Stimulated activated CD8-positive, alpha-beta memory T cell treated with anti-CD3 and anti-CD28 coated beads, Interleukin-12 subunit alpha, Interleukin-12 subunit beta, amount 100 ng/mL, for 4 hours (primary cell): ENCODE results near the gene JMJD8.
"Not testable (repeated sequence)": the region's sequence is repeated elsewhere in the genome, so short reads cannot be mapped to it uniquely, and the experiment has no call there.

Experiments
- DNase-seq: peaks from one replicate; pipeline ENCODE4 v3.0.0-alpha.2; 2020; ENCODE audit warnings: low read depth

JMJD8 gene

GRCh38 chr16:708959-709358, 24.8 kb upstream of the JMJD8 start:
- no peak for DNase-seq

- no peak for DNase-seq
These were observed 23.9 kb upstream of the JMJD8 start for GRCh38 chr16:708019-708418.

GRCh38 chr16:707062-707538, 23.0 kb upstream of the JMJD8 start:
- no peak for DNase-seq

DNA sequence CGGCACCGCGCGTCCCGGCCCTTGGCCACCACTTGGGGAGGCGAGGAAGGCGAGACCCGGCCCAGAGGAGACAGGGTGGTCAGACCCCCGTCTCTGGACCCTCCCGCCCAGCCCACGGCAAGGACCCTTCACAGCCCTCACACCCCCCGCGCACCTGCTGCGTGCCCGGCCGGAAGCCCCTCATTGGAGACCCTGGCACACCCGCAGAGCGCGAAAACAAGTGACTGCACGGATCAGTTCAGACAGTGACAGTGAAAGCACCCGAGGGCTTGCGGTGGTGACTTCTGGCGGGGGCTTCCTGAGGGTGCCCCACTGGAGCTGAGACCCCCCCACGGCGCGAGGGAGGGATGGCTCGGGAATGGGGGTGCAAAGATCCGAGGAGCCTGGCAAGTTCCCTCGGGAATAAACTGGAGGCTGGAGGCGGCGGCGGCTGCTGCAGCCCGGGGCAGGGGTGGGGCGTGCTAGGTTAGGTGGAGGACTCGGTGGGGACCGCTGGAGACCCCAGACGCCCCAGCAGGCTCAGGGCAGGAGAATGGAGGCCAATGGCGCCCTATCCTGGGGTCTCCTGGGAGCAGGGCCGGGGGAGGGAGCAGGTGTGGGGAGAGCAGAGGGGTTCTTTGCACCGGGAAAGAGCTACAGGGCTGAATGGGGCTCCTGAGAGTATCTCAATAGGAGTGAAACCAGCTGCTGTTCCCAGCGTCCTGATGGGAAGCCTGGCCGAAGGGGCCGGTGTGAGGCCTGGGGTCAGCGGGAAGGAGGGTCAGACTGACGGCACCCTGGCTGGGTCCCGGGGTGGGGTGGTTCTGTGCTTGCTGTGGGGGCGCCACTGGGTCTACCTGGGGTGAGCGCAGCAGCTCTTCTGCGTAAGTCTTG, 22.3 kb upstream of the JMJD8 start:
- DNase-seq = no peak

- DNase-seq = no peak
These were observed 21.5 kb upstream of the JMJD8 start, which contains the start of gene FBXL16 for GRCh38 chr16:705431-706188. FBXL16 (minus strand) TSS chr16:705801; CDS start chr16:697405, 8,396 bp downstream.

DNA sequence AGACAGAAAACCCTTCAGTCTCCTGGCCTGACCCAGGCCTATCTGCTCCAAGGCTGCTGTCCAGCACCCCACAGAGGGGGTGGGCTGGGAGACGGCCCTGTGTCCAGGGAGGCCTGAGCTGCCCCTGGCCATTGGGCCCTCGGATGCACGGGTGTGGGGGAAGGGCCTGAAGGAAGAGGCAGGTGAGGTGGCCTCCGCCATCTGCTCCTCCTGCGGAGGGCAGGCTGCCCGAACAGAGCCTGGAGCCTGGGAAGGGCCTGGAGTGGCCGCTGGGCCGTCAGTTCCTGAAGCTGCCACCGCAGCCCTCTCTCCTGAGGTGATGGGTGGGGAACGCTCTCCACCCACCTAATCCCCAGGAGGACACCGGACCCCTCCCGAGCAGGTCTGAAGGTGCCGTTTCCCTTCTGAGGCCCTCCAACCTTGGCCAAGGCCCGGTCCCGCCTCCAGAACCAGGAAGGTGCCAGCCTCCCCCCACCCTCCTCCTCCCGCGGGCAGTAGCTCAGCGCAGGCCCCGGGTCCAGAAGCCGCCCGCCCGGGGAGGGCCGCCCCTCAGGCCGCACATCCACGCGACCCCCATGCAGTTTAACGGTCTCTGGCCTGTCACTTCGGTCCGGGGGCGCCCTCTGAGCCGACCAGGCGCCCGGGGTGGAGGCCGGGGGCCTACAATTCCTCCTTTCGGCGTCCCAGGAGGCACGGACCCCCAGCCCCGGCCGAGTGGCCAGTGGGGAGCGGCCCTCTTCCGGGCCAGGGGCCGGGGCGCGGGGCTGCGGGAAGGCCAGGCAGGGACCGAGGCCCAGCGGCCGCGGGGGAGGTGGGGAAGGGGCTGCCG, 20.6 kb upstream of the JMJD8 start:
- no peak for DNase-seq

GRCh38 chr16:704047-704446, 19.9 kb upstream of the JMJD8 start:
- no peak for DNase-seq

DNA sequence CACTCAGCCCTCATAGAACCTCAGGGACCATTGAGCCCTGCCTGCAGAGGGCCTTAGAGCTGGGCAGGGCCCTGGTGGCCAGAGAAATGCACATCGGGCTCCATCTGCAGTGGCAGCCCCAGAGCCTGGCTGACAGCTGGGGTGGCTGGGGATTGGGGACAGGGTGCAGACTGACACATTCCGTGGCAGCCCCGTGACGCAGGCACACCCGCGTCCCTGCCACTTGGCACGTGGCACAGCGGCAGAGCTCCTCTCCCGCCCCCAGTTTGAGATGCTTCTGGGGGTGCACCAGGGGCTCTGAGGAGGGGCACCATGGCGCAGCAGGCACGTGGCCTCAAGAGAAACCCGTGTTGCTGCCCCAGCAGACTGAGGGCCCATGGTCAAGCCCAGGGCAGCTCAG, 19.3 kb upstream of the JMJD8 start:
- DNase-seq = no peak

- no peak for DNase-seq
These were observed 18.2 kb upstream of the JMJD8 start for GRCh38 chr16:702341-702740.

DNA sequence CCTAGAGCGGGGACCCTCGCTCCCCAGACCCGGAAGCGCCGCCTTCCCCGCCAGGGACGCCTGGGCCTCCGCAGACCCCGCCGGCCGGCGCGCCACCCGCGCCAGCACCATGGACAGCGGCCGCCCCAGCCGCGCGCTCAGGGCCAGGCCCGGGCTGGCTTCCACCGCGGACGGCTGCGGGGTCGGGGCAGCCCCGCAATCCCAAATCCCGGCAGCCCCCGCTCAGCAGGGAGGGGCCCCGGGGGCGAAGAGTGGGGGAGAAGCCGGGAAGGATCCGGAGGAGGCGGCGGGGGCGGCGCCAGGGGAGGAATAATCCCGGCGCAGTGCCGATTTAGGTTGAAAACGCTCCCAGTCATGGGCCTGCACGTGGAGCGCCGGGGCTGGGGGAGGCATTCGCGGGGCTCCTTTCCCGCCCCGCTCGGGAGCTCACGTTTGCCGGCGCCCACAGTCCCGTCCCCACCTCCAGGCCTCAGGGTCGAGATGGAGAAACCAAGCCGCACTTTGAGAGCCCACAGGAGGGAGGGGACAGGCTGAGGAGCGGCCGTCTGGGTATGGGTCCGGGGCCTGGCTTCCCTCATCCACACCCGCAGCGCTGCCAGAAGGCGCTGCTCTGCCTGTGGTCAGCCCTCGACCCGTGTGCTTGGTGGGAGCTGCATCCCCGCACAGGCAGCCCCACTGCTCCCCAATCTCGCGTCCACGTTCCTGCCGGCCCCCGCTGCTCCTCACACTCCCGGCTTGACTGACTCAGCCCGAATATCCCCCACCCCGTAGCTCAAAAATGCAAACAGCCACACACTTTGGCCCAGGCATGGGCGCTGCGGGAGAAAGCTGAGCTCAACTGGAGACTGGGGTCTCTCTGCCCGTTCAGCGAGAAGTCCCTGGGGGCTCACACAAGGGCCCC, 16.8 kb upstream of the JMJD8 start:
- no peak for DNase-seq

GRCh38 chr16:698911-699671, 15.0 kb upstream of the JMJD8 start:
- DNase-seq = no peak

- peak; percentile 51 for DNase-seq
These were observed 11.4 kb upstream of the JMJD8 start for GRCh38 chr16:695355-696089.

GRCh38 chr16:694863-695354, 10.8 kb upstream of the JMJD8 start:
- no peak for DNase-seq

DNA sequence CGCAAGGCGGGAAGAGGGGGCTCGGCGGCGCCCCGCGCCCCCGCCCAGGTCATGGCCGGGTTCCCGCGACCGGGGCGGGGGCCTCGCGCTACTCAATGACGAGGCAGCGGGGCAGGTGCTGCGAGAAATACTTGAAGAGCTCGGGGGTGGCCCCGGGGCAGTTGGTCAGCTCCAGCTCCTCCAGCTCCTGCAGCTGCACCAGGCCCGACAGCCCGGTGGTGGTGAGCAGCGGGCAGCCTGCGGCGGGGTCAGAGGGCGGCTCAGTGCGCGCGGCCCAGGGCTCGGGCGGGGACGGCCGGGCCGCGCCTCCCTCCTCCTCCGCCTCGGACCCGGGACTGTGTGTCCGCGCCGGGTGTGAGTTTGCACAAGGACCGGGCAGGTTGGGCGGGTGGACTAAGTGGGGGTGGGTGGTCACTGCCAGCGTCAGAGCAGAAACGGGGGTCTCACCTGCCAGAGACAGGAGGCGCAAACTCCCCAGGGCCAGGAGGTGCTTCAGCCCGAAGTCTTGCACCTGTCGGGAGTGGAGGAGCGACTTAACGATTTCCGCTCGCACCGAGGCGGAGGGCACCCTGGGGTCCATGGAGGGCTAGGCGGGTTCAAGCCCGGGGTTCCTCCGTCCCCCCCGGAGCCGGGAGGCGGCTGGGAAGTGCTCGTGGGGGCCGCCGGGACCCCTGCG, 10.2 kb upstream of the JMJD8 start:
- DNase-seq = no peak

DNA sequence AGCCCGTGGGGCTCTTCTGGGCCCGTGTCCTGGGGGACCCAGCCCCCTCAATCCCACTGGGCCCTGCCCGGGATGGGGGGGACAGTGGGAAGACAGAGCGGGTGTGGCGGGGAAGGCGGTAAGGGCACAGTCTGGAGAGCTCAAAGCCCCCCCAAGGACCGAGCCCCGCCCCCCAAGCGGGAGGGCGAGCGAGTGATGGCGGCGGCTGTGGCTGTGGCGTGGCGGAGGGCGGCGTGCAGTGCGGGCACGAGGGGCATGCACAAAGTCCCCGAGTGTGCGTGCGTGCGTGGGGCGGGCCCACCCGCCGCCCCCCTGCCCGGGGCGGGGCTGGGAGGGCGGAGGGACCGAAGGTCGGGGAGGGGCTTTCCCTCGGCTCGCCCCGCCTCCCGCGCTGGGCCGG, 9.6 kb upstream of the JMJD8 start:
- no peak for DNase-seq

- DNase-seq = no peak
These were observed 9.2 kb upstream of the JMJD8 start for GRCh38 chr16:693364-693763.

DNA sequence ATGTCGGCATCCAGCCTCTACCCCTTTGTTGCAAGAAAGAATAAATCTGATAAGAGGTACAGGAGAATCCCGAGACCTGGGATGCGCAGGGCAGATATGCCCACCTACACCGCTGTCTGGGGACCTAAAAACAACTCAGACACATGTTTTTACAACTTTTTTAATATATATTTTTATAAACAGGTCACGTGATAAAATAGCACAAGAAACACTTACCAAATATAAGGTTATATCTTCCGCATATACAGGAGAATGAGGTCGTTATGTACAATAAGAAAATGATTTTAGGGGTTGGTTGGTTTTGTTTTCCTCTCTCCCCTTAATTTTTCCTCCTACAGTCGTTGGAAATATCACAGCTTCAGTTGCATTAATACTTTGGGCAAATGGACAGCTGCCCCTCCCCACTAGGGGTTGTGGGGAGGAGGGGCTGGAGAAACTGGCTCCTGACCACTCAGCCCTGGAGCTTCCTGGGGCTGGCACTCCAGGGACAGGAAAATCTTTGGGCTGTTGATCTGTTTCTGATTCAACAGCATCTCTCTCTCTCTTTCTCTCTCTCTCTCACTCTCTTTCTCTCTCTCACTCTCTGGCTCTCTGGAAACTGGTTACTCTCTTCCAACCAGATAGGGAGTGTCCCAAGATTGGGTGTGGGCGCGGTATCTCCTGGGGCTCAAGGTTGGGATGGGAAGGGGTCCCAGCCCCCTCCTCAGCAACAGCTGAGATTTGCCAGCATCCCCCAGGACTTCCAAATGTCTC, 8.4 kb upstream of the JMJD8 start:
- no peak for DNase-seq

DNA sequence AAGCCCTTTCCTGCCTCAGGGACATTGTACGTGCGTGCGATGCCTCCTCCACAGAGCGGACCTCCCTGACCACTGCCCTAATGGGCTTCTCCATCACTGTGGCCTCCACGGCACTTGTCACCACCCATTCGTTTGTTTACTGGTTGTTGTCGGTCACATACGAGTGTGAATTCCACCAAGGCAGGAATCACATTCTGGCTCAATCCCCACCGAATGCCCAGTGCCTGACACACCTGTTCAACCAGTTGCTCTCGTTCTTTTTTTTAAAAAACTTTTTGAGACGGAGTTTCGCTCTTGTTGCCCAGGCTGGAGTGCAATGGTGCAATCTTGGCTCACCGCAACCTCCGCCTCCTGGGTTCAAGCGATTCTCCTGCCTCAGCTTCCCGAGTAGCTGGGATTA, 7.1 kb upstream of the JMJD8 start:
- DNase-seq = not testable (repeated sequence)
